GM23338 (cell line): ENCODE results near the gene RNFT2. TPM values are rescaled to one million over a fixed set of nuclear protein-coding genes. Genes with fewer than 3 reads are reported as not detected.

ENCODE experiments used
- ATAC-seq: fragments of 200-7000 bp; cut with Tn5 transposase; 3 replicates; pipeline ENCODE4 v1.9.1; 2020
- DNase-seq: peaks from one replicate; pipeline ENCODE4 v3.0.0-alpha.2; 2015; ENCODE audit warnings: low spot score
- H2AFZ ChIP-seq: fragments of 200-600 bp; sonication (generic); 2 replicates; pipeline ENCODE4 v1.8.0; 2016; ENCODE audit warnings: antibody characterized with exemption, mild to moderate bottlenecking, moderate library complexity
- H3F3A ChIP-seq: fragments of 200-600 bp; sonication (generic); replicated peaks from 2 replicates; pipeline ENCODE4 v1.8.0; 2017; ENCODE audit warnings: antibody characterized with exemption, mixed run types, low read depth
- H3K27ac ChIP-seq: fragments of 200-600 bp; sonication (generic); 2 replicates; pipeline ENCODE4 v1.6.1; 2016; ENCODE audit warnings: low read depth
- H3K27me3 ChIP-seq: fragments of 200-600 bp; sonication (generic); 2 replicates; pipeline ENCODE4 v1.8.0; 2016; ENCODE audit warnings: mild to moderate bottlenecking, mixed run types, moderate library complexity; ENCODE audit not compliant: insufficient read depth
- H3K36me3 ChIP-seq: fragments of 200-600 bp; sonication (generic); 2 replicates; pipeline ENCODE4 v1.8.0; 2016; ENCODE audit warnings: mild to moderate bottlenecking; ENCODE audit not compliant: insufficient read depth
- H3K4me1 ChIP-seq: fragments of 200-600 bp; sonication (generic); 2 replicates; pipeline ENCODE4 v1.8.0; 2016; ENCODE audit warnings: mild to moderate bottlenecking, moderate library complexity; ENCODE audit not compliant: insufficient read depth
- H3K4me2 ChIP-seq: fragments of 200-600 bp; sonication (generic); 2 replicates; pipeline ENCODE4 v1.7.1; 2017; ENCODE audit warnings: mixed run types
- H3K4me3 ChIP-seq: fragments of 200-600 bp; sonication (generic); 2 replicates; pipeline ENCODE4 v1.6.1; 2016; ENCODE audit warnings: mixed run types
- H3K79me2 ChIP-seq: fragments of 200-600 bp; sonication (generic); replicated peaks from 2 replicates; pipeline ENCODE4 v1.8.0; 2017; ENCODE audit warnings: mild to moderate bottlenecking; ENCODE audit not compliant: insufficient read depth
- H3K9me2 ChIP-seq: fragments of 200-600 bp; sonication (generic); 2 replicates; pipeline ENCODE4 v1.8.0; 2017; ENCODE audit not compliant: insufficient read depth
- H4K20me1 ChIP-seq: fragments of 200-600 bp; sonication (generic); replicated peaks from 2 replicates; pipeline ENCODE4 v1.8.0; 2017; ENCODE audit warnings: mild to moderate bottlenecking; ENCODE audit not compliant: insufficient read depth
- H3K27ac Mint-ChIP-seq: 2 replicates; pipeline ENCODE4 v1.8.0; 2020; ENCODE audit warnings: inconsistent platforms, mild to moderate bottlenecking, moderate library complexity, mixed read lengths
- H3K27me3 Mint-ChIP-seq: 3 replicates; pipeline ENCODE4 v1.8.0; 2022; ENCODE audit warnings: low read depth, mild to moderate bottlenecking, moderate library complexity, mixed read lengths, inconsistent platforms; ENCODE audit not compliant: insufficient read depth, poor library complexity
- H3K36me3 Mint-ChIP-seq: 3 replicates; pipeline ENCODE4 v1.8.0; 2021; ENCODE audit warnings: low read depth, mild to moderate bottlenecking, inconsistent platforms, moderate library complexity, mixed read lengths
- H3K4me1 Mint-ChIP-seq: 3 replicates; pipeline ENCODE4 v1.8.0; 2020; ENCODE audit warnings: mild to moderate bottlenecking, inconsistent platforms, mixed read lengths
- H3K4me3 Mint-ChIP-seq: 3 replicates; pipeline ENCODE4 v1.8.0; 2021; ENCODE audit warnings: moderate library complexity, mild to moderate bottlenecking, inconsistent platforms, mixed read lengths
- H3K9me3 Mint-ChIP-seq: 3 replicates; pipeline ENCODE4 v1.8.0; 2020; ENCODE audit warnings: moderate library complexity, mild to moderate bottlenecking, inconsistent platforms, mixed read lengths
- EZH2 ChIP-seq: fragments of 200-600 bp; sonication (generic); IDR thresholded peaks from one replicate; pipeline ENCODE4 v1.8.0; 2017; ENCODE audit warnings: antibody characterized with exemption, mild to moderate bottlenecking, low read depth; ENCODE audit not compliant: unreplicated experiment
- EZH2phosphoT487 ChIP-seq: fragments of 200-600 bp; sonication (generic); IDR thresholded peaks from one replicate; pipeline ENCODE4 v1.8.1; 2018; ENCODE audit warnings: antibody characterized with exemption; ENCODE audit not compliant: unreplicated experiment
- NANOG ChIP-seq: IDR thresholded peaks from 2 replicates; pipeline ENCODE4 v1.6.1; 2016; ENCODE audit warnings: antibody characterized with exemption, borderline replicate concordance
- POLR2AphosphoS5 ChIP-seq: IDR thresholded peaks from 2 replicates; pipeline ENCODE4 v1.6.1; 2016; ENCODE audit warnings: antibody characterized with exemption, low read depth
- STAT1 ChIP-seq: IDR thresholded peaks from one replicate; pipeline ENCODE4 v1.6.1; 2016; ENCODE audit warnings: antibody characterized with exemption; ENCODE audit not compliant: unreplicated experiment
- ZNF331 ChIP-seq: fragments of 250-450 bp; sonication (Bioruptor Pico); IDR thresholded peaks from 2 replicates; pipeline ENCODE4 v1.5.0; 2020; ENCODE audit warnings: low read depth, mild to moderate bottlenecking, moderate library complexity
- ZNF462 ChIP-seq: fragments of 250-450 bp; sonication (Bioruptor Pico); IDR thresholded peaks from 2 replicates; pipeline ENCODE4 v1.5.0; 2020; ENCODE audit warnings: mild to moderate bottlenecking, moderate library complexity
- polyA plus RNA-seq: library from polyadenylated mRNA; unstranded; fragments of >200 nt; fragmentation: Nextera tagmentation; extraction: Ambion mirVana; gene quantifications from 2 replicates; pipeline ENCODE4 v1.2.1, GENCODE V29; 2016
- total RNA-seq: library from RNA; depleted of rRNA; stranded (reverse); fragments of >200 nt; shearing (Covaris generic); gene quantifications from 2 replicates; pipeline ENCODE4 v1.2.3, GENCODE V29; 2014
- TF ChIP-seq, protein P1 (sequence below), 2 experiments: fragments of 200-600 bp in 1 of 2; sonication (generic) in 1 of 2; conservative IDR thresholded peaks; 2 replicates each; pipeline versions ENCODE4 v1.5.1 to v1.6.1; 2016 to 2017; ENCODE audit warnings: antibody characterized with exemption in 2 of 2, low read depth in 2 of 2, mild to moderate bottlenecking in 2 of 2, moderate library complexity in 1 of 2
- TF ChIP-seq, protein P2 (sequence below): IDR thresholded peaks from one replicate; pipeline ENCODE4 v1.6.1; 2018; ENCODE audit warnings: antibody characterized with exemption; ENCODE audit not compliant: unreplicated experiment
- TF ChIP-seq, protein P3 (sequence below): IDR thresholded peaks from 2 replicates; pipeline ENCODE4 v1.6.1; 2016; ENCODE audit warnings: antibody characterized with exemption

Gene RNFT2
- total and polyA plus RNA-seq, 2 experiments from 2014 or later = 19.3 to 22.9 TPM

- no peak overlapping the region for H3K27ac Mint-ChIP-seq
- H3K27me3 Mint-ChIP-seq = peaks cover 5% of the 10 kb centered on the region
- Histone ChIP-seq H3K4me3 (no peak overlapping the region), H3K27me3 (no peaks in the 10 kb centered on the region), H3K4me2 (no peak overlapping the region), H3K27ac (no peak overlapping the region), H3K79me2 (no peaks in the 10 kb centered on the region), H3K36me3 (no peaks in the 10 kb centered on the region), H2AFZ (no peak overlapping the region), H3K4me1 (no peaks in the 10 kb centered on the region), H3F3A (no peaks in the 10 kb centered on the region), H3K9me2 (no peaks in the 10 kb centered on the region), H4K20me1 (0 out of 2 replicates have a peak, but pooled peaks cover 6% of the 10 kb centered on the region)
- DNase-seq (no peak), ATAC-seq (no peak)
- peaks cover 8% of the 10 kb centered on the region; the same call in 1 of the 3 replicates for H3K9me3 Mint-ChIP-seq
- TF ChIP-seq, protein P1, sequence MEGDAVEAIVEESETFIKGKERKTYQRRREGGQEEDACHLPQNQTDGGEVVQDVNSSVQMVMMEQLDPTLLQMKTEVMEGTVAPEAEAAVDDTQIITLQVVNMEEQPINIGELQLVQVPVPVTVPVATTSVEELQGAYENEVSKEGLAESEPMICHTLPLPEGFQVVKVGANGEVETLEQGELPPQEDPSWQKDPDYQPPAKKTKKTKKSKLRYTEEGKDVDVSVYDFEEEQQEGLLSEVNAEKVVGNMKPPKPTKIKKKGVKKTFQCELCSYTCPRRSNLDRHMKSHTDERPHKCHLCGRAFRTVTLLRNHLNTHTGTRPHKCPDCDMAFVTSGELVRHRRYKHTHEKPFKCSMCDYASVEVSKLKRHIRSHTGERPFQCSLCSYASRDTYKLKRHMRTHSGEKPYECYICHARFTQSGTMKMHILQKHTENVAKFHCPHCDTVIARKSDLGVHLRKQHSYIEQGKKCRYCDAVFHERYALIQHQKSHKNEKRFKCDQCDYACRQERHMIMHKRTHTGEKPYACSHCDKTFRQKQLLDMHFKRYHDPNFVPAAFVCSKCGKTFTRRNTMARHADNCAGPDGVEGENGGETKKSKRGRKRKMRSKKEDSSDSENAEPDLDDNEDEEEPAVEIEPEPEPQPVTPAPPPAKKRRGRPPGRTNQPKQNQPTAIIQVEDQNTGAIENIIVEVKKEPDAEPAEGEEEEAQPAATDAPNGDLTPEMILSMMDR (conservative IDR thresholded peaks at IDR 0.05; ENCODE audit: low read depth in 2 of 2) = no peak
- no peak for TF ChIP-seq STAT1
- no peak for TF ChIP-seq EZH2phosphoT487
- no peak for TF ChIP-seq ZNF331
- TF ChIP-seq, protein P2, sequence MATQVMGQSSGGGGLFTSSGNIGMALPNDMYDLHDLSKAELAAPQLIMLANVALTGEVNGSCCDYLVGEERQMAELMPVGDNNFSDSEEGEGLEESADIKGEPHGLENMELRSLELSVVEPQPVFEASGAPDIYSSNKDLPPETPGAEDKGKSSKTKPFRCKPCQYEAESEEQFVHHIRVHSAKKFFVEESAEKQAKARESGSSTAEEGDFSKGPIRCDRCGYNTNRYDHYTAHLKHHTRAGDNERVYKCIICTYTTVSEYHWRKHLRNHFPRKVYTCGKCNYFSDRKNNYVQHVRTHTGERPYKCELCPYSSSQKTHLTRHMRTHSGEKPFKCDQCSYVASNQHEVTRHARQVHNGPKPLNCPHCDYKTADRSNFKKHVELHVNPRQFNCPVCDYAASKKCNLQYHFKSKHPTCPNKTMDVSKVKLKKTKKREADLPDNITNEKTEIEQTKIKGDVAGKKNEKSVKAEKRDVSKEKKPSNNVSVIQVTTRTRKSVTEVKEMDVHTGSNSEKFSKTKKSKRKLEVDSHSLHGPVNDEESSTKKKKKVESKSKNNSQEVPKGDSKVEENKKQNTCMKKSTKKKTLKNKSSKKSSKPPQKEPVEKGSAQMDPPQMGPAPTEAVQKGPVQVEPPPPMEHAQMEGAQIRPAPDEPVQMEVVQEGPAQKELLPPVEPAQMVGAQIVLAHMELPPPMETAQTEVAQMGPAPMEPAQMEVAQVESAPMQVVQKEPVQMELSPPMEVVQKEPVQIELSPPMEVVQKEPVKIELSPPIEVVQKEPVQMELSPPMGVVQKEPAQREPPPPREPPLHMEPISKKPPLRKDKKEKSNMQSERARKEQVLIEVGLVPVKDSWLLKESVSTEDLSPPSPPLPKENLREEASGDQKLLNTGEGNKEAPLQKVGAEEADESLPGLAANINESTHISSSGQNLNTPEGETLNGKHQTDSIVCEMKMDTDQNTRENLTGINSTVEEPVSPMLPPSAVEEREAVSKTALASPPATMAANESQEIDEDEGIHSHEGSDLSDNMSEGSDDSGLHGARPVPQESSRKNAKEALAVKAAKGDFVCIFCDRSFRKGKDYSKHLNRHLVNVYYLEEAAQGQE = no peak
- no peak for TF ChIP-seq EZH2
- TF ChIP-seq, protein P3, sequence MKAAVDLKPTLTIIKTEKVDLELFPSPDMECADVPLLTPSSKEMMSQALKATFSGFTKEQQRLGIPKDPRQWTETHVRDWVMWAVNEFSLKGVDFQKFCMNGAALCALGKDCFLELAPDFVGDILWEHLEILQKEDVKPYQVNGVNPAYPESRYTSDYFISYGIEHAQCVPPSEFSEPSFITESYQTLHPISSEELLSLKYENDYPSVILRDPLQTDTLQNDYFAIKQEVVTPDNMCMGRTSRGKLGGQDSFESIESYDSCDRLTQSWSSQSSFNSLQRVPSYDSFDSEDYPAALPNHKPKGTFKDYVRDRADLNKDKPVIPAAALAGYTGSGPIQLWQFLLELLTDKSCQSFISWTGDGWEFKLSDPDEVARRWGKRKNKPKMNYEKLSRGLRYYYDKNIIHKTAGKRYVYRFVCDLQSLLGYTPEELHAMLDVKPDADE = no peak
- no peaks in the 10 kb centered on the region for H3K4me1 Mint-ChIP-seq
- H3K36me3 Mint-ChIP-seq = peaks cover 47% of the 10 kb centered on the region
- no peak overlapping the region for H3K4me3 Mint-ChIP-seq
Observed at GRCh38 chr12:116797885-116798284, 59.8 kb downstream of the RNFT2 start.

DNA sequence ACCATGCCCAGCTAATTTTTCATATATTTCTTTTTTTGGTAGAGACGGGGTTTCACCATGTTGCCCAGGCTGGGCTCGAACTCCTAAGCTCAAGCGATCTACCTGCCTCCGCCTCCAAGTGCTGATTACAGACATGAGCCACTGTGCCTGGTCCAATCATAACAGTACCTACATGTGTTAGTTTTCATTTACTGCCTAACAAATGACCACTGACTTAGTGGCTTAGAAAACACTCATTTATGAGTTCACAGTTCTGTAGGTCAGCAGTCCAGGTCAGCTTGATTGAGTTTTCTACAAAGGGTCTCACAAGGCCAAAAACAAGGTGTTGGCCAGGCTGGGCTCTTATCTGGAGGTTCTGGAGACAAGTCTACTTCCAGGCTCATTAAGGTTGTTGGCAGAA is 60.6 kb downstream of the RNFT2 start:
- H3K9me3 Mint-ChIP-seq = peaks cover 8% of the 10 kb centered on the region; the same call in 1 of the 3 replicates
- Histone ChIP-seq H3K79me2 (no peaks in the 10 kb centered on the region), H4K20me1 (0 out of 2 replicates have a peak, but pooled peaks cover 6% of the 10 kb centered on the region), H3K36me3 (no peaks in the 10 kb centered on the region), H3K4me2 (no peak overlapping the region), H2AFZ (no peak overlapping the region), H3K4me3 (no peak overlapping the region), H3F3A (no peaks in the 10 kb centered on the region), H3K4me1 (no peaks in the 10 kb centered on the region), H3K27ac (no peak overlapping the region), H3K27me3 (no peaks in the 10 kb centered on the region), H3K9me2 (no peaks in the 10 kb centered on the region)
- peaks cover 44% of the 10 kb centered on the region for H3K36me3 Mint-ChIP-seq
- H3K4me1 Mint-ChIP-seq = no peaks in the 10 kb centered on the region
- H3K27me3 Mint-ChIP-seq = peaks cover 5% of the 10 kb centered on the region
- no peak overlapping the region for H3K27ac Mint-ChIP-seq
- ATAC-seq = no peak
- DNase-seq = no peak
- no peak overlapping the region for H3K4me3 Mint-ChIP-seq
- TF ChIP-seq ZNF462 (CRISPR knock-in tag) (no peak), POLR2AphosphoS5 (no peak), NANOG (no peak), EZH2 (no peak)
